GM12878 (cell line): Measurements from ENCODE around the gene RAB15. TPM values are rescaled to one million over a fixed set of nuclear protein-coding genes. Genes with fewer than 3 reads are reported as not detected.

Experiments used
- ATAC-seq: fragments of 200-7000 bp; cut with Tn5 transposase; 3 replicates; pipeline ENCODE4 v1.9.1; 2020; ENCODE audit warnings: mild to moderate bottlenecking, moderate library complexity
- BruUV-seq: library from RNA; stranded (reverse); fragments of 400-500 nt; replicated peaks from 2 replicates; lab custom pipeline; 2021; lab: Mats Ljungman, UMichigan
- CTCF ChIA-PET: fragments of 300-600 bp; sonication (Branson Sonifier 250); formaldehyde crosslinking; extraction: SDS; loops from one replicate; lab custom pipeline; 2021; ENCODE audit warnings: inconsistent platforms; lab: Yijun Ruan, JAX
- POLR2A ChIA-PET: fragments of 350-600 bp; formaldehyde crosslinking; extraction: SDS; loops from one replicate; lab custom pipeline; 2021; ENCODE audit warnings: inconsistent platforms; lab: Charles Lee
- RAD21 ChIA-PET: fragments of 300-600 bp; sonication (Branson Sonifier 250); formaldehyde crosslinking; loops from one replicate; lab custom pipeline; 2023; ENCODE audit warnings: antibody characterized with exemption; ENCODE audit not compliant: unreplicated experiment; lab: Charles Lee
- SMC1A ChIA-PET: fragments of 300-600 bp; sonication (Branson Sonifier 250); formaldehyde crosslinking; loops from one replicate; lab custom pipeline; 2023; ENCODE audit not compliant: unreplicated experiment, uncharacterized antibody; lab: Charles Lee
- DNase-seq: peaks from one replicate; pipeline ENCODE4 v3.0.0-alpha.2; 2011; ENCODE audit warnings: low read depth, low spot score
- FAIRE-seq: peaks from 3 replicates; lab custom pipeline; 2011; peaks lifted over from hg19 to GRCh38; lab: Jason Lieb, UNC
- H2AFZ ChIP-seq: 2 replicates; pipeline ENCODE4 v1.6.0; 2011; ENCODE audit warnings: low read depth, low read length, control low read depth; ENCODE audit not compliant: control insufficient read depth
- H3K27ac ChIP-seq: 2 replicates; pipeline ENCODE4 v1.5.1; 2011; ENCODE audit warnings: control low read depth; ENCODE audit not compliant: control insufficient read depth, insufficient read depth
- H3K27me3 ChIP-seq, 2 experiments: replicated peaks in 1 of 2; 2 replicates each; pipeline versions ENCODE4 v1.6.0 to v1.6.1; 2011; ENCODE audit warnings: low read length in 1 of 2; ENCODE audit not compliant: control insufficient read depth in 2 of 2, insufficient read depth in 2 of 2
- H3K36me3 ChIP-seq, 2 experiments: 2 replicates each; pipeline ENCODE4 v1.5.1; 2011; ENCODE audit warnings: low read length in 1 of 2; ENCODE audit not compliant: control insufficient read depth in 2 of 2, insufficient read depth in 2 of 2
- H3K4me1 ChIP-seq: 2 replicates; pipeline ENCODE4 v1.6.1; 2011; ENCODE audit warnings: mild to moderate bottlenecking, low read length, moderate library complexity, mixed read lengths; ENCODE audit not compliant: control insufficient read depth, insufficient read depth
- H3K4me2 ChIP-seq: 2 replicates; pipeline ENCODE4 v1.6.0; 2011; ENCODE audit warnings: control low read depth; ENCODE audit not compliant: control insufficient read depth, insufficient read depth
- H3K4me3 ChIP-seq: fragments of 200-600 bp; sonication (generic); 2 replicates; pipeline ENCODE4 v1.5.1; 2016
- H3K79me2 ChIP-seq: 2 replicates; pipeline ENCODE4 v1.6.0; 2011; ENCODE audit warnings: low read length; ENCODE audit not compliant: control insufficient read depth, insufficient read depth
- H3K9ac ChIP-seq: 2 replicates; pipeline ENCODE4 v1.8.0; 2011; ENCODE audit warnings: low read length, control low read depth, mixed read lengths; ENCODE audit not compliant: control insufficient read depth, insufficient read depth
- H3K9me3 ChIP-seq: replicated peaks from 3 replicates; pipeline ENCODE4 v1.5.1; 2011; ENCODE audit warnings: mild to moderate bottlenecking, low read length; ENCODE audit not compliant: control insufficient read depth, insufficient read depth
- H4K20me1 ChIP-seq: 2 replicates; pipeline ENCODE4 v1.6.0; 2011; ENCODE audit not compliant: control insufficient read depth, insufficient read depth
- CBX5 ChIP-seq: sonication (generic); IDR thresholded peaks from 2 replicates; pipeline ENCODE4 v1.6.1; 2016; ENCODE audit warnings: low read depth, moderate library complexity, mild to moderate bottlenecking, inconsistent platforms
- CHD2 ChIP-seq: IDR thresholded peaks from 2 replicates; pipeline ENCODE4 v1.6.1; 2011; ENCODE audit warnings: low read depth, low read length, improper control_type of control experiment, borderline replicate concordance
- FOS ChIP-seq: IDR thresholded peaks from 3 replicates; pipeline ENCODE4 v1.6.1; 2011; ENCODE audit warnings: borderline replicate concordance; ENCODE audit not compliant: insufficient read length; ENCODE audit errors: extremely low read depth
- MTA2 ChIP-seq: fragments of 450-650 bp; IDR thresholded peaks from 2 replicates; pipeline ENCODE4 v1.6.1; 2016; ENCODE audit warnings: low read depth, mild to moderate bottlenecking, moderate library complexity
- POLR2AphosphoS5 ChIP-seq: IDR thresholded peaks from 2 replicates; pipeline ENCODE4 v1.6.1; 2011; ENCODE audit warnings: mild to moderate bottlenecking, low read length, inconsistent platforms
- STAT3 ChIP-seq: IDR thresholded peaks from 2 replicates; pipeline ENCODE4 v1.6.1; 2011; ENCODE audit warnings: low read depth, low read length, improper control_type of control experiment
- TCF3 ChIP-seq: IDR thresholded peaks from 2 replicates; pipeline ENCODE4 v1.6.1; 2012; ENCODE audit warnings: low read depth, mild to moderate bottlenecking, low read length, borderline replicate concordance; ENCODE audit not compliant: insufficient read depth
- WGBS: methylation state at CpG from one replicate; pipeline ENCODE4 v1.1.6; 2016; ENCODE audit warnings: low lambda C conversion rate; ENCODE audit not compliant: insufficient replicate concordance, insufficient coverage; ENCODE audit errors: missing lambda C conversion rate; 5-methylcytosine and 5-hydroxymethylcytosine counted together
- in situ Hi-C: fragments of 300-500 bp; cut with MboI; formaldehyde crosslinking; loops from 9 replicates; pipeline ENCODE4 v1.14.3; 2018; ENCODE audit warnings: mixed read lengths
- intact Hi-C: fragments of 100-400 bp; cut with micrococcal nuclease; formaldehyde crosslinking; loops from one replicate; pipeline ENCODE4 v1.14.2; 2022; ENCODE audit not compliant: unreplicated experiment
- polyA plus RNA-seq, 11 experiments: library from polyadenylated mRNA; depleted of rRNA in 4 of 11; unstranded in 6 of 11; stranded (reverse) in 5 of 11; fragments of >200 nt; fragmentation: Nextera tagmentation in 4 of 11; fragmentation: Illumina TruSeq in 1 of 11; extraction: Ambion mirVana in 4 of 11; extraction: Trizol in 1 of 11; gene quantifications; 1 replicate in 1 of 11; 2 replicates in 10 of 11; pipeline versions ENCODE4 v1.2.1 to v1.2.3, GENCODE V29; 2011 to 2016; ENCODE audit warnings: inconsistent platforms in 2 of 11, missing spikeins in 2 of 11, low read depth in 1 of 11
- total RNA-seq, 4 experiments: library from RNA; depleted of rRNA in 3 of 4; stranded (reverse); fragments of >200 nt in 3 of 4; fragmentation: Illumina TruSeq in 1 of 4; extraction: Trizol in 1 of 4; gene quantifications; 2 replicates each; pipeline versions ENCODE4 v1.2.1 to v1.2.3, GENCODE V29; 2013 to 2021

Gene RAB15
- total and polyA plus RNA-seq, 10 of the 15 experiments (the other 5 are each of a cell fraction or from before 2014, with no cell fraction given) = 0.32 to 3.9 (median 2.1) TPM

DNA sequence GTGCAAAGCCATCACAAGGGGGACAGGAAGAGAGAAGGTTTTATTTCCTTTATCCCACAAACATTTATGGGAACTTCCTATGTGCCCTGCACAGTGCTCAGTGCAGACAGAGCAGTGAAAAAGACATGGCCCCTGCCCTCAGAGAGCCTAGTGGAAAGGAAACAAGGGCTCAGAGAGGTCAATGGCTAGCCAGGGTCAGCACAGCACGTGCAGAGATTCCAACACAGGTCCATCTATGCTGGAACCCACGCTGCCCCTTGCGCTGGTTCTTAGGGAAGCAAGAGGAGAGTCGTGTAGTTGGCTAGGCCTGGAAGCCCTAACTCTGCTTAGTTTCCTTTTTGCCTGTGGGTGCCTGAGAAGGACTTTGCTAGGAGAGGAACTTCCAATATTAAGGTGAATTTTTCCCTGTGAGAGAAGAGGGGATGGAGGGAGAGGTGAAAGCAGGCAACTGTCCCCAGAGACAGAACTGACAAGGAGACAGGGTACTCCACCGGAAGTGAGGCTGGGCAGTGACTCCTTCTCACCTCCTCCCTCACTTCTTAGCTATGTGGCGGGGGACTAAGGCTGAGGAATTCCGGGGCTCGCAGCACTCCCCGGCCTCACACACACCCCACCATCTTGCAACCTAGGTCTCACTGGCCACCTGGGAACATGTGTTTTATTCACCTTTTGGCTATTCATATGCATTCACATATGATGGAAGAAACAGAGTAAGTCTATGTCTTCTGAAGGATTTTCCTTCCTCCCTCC lies 17.5 kb downstream of the RAB15 start:
- 83% methylated on average over 9 of the region's 9 CpGs for WGBS
- POLR2A ChIA-PET = no interaction called here
- H3K4me3 ChIP-seq = no peak overlapping the region

DNA sequence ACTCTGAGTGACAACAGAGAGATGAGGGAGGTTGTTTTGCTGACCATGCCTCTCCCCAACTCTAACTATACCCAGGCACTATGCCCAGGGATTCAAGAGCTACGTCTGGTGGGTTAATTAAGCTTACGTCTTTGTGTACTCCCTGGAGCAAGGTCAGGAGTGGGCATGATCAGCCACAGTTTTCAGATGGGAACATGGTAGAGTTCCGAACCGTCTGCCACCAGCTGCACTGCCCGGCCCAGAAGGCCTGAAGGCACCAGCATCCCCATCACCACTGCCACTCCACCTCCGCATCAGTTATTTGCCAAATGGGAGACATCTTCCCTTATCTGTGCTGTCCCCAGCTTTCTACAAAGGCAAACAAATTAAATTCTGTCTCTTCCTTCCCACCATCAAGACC lies 18.5 kb downstream of the RAB15 start:
- ChIA-PET RAD21 (interaction anchor here (1.1 to 1.8 kb wide), 5 partner anchors 10 to 149 kb away, joined by 3 to 6 read pairs (median 4); partner anchors contain the start of genes FNTB and MAX), SMC1A (interaction anchor here (0.8 to 3.3 kb wide), 10 partner anchors 9 to 62 kb away, joined by 3 to 13 read pairs (median 6); partner anchors contain the start of genes CHURC1 and FNTB), CTCF (interaction anchor here (0.5 to 2.9 kb wide), 9 partner anchors 9 to 43 kb away, joined by 3 to 12 read pairs (median 5); partner anchors contain the start of genes FNTB and GPX2), POLR2A (interaction anchor here (0.9 to 2.0 kb wide), 3 partner anchors 10 to 39 kb away, joined by 3 to 9 read pairs (median 4); partner anchors contain the start of gene CHURC1)
- Histone ChIP-seq H3K9ac (no peak overlapping the region), H3K79me2 (no peaks in the 10 kb centered on the region), H3K4me3 (no peak overlapping the region), H3K9me3 (no peaks in the 10 kb centered on the region), H3K27ac (no peak overlapping the region), H2AFZ (no peak overlapping the region), H3K36me3 (no peaks in the 10 kb centered on the region), H4K20me1 (no peaks in the 10 kb centered on the region), H3K4me2 (no peak overlapping the region), H3K4me1 (peaks cover 19% of the 10 kb centered on the region), H3K27me3 (no peaks in the 10 kb centered on the region)
- no peak for TF ChIP-seq STAT3
- no TSS peak for BruUV-seq
- in situ Hi-C loops (no loop called here), intact Hi-C loops (no loop called here)
- FAIRE-seq (no peak), DNase-seq (no peak), ATAC-seq (no peak)
- WGBS = 97% methylated on average over 6 of the region's 6 CpGs

More for the DNA sequence above, 17.5 kb downstream of the RAB15 start:
- ATAC-seq (no peak), FAIRE-seq (no peak), DNase-seq (no peak)
- in situ Hi-C loops (no loop called here), intact Hi-C loops (no loop called here)
- H2AFZ ChIP-seq = no peak overlapping the region
- H3K79me2 ChIP-seq = no peaks in the 10 kb centered on the region
- CTCF ChIA-PET = no interaction called here
- BruUV-seq = no TSS peak
- no peak overlapping the region for H3K4me2 ChIP-seq
- H3K36me3 ChIP-seq = no peaks in the 10 kb centered on the region
- RAD21 ChIA-PET = interaction anchor here (1.8 kb wide), 1 partner anchor 32 kb away, joined by 6 read pairs; the partner anchor contains the start of gene FNTB
- no peak overlapping the region for H3K27ac ChIP-seq
- SMC1A ChIA-PET = interaction anchor here (1.2 kb wide), 1 partner anchor 11 kb away, joined by 6 read pairs; no protein-coding TSS in a partner anchor
- TF ChIP-seq POLR2AphosphoS5 (no peak), CBX5 (no peak), MTA2 (no peak), FOS (no peak), TCF3 (no peak), CHD2 (no peak)
- H4K20me1 ChIP-seq = no peaks in the 10 kb centered on the region
- H3K4me1 ChIP-seq = peaks cover 19% of the 10 kb centered on the region
- H3K27me3 ChIP-seq = no peaks in the 10 kb centered on the region
- H3K9ac ChIP-seq = no peak overlapping the region
- H3K9me3 ChIP-seq = no peaks in the 10 kb centered on the region
